GM23338 (cell line): ENCODE data around the gene ESR2.

Experiments used
- CTCF ChIP-seq, 2 experiments: fragments of 200-600 bp in 1 of 2; sonication (generic) in 1 of 2; conservative IDR thresholded peaks; 2 replicates each; pipeline versions ENCODE4 v1.5.1 to v1.6.1; 2016 to 2017; ENCODE audit warnings: antibody characterized with exemption in 2 of 2, low read depth in 2 of 2, mild to moderate bottlenecking in 2 of 2, moderate library complexity in 1 of 2
- EZH2 ChIP-seq: fragments of 200-600 bp; sonication (generic); IDR thresholded peaks from one replicate; pipeline ENCODE4 v1.8.0; 2017; ENCODE audit warnings: antibody characterized with exemption, mild to moderate bottlenecking, low read depth; ENCODE audit not compliant: unreplicated experiment
- EZH2phosphoT487 ChIP-seq: fragments of 200-600 bp; sonication (generic); IDR thresholded peaks from one replicate; pipeline ENCODE4 v1.8.1; 2018; ENCODE audit warnings: antibody characterized with exemption; ENCODE audit not compliant: unreplicated experiment
- JUNB ChIP-seq: IDR thresholded peaks from one replicate; pipeline ENCODE4 v1.6.1; 2016; ENCODE audit warnings: antibody characterized with exemption; ENCODE audit not compliant: unreplicated experiment
- NANOG ChIP-seq: IDR thresholded peaks from 2 replicates; pipeline ENCODE4 v1.6.1; 2016; ENCODE audit warnings: antibody characterized with exemption, borderline replicate concordance
- POLR2AphosphoS5 ChIP-seq: IDR thresholded peaks from 2 replicates; pipeline ENCODE4 v1.6.1; 2016; ENCODE audit warnings: antibody characterized with exemption, low read depth
- ZNF331 ChIP-seq: fragments of 250-450 bp; sonication (Bioruptor Pico); IDR thresholded peaks from 2 replicates; pipeline ENCODE4 v1.5.0; 2020; ENCODE audit warnings: low read depth, mild to moderate bottlenecking, moderate library complexity
- TF ChIP-seq, protein P1 (sequence below): IDR thresholded peaks from one replicate; pipeline ENCODE4 v1.6.1; 2018; ENCODE audit warnings: antibody characterized with exemption; ENCODE audit not compliant: unreplicated experiment

DNA sequence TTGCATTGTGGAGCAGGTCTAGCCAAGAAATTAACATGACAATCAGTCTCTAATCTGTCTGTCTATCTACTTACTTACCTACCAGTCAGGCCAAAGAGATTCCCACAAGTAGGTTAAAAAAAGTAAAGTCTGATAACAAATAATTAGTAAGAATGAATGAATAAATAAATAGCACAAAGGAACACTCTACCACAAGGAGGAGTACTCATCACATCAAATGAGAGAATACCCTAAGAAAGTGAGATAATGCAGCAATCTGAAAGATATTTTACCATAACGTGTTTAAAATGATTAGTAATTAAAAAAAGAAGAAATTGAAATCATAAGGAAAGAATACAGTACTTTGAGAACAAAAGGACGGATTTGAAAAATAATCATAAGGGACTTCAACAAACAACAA is 254.1 kb downstream of the ESR2 start:
- TF ChIP-seq CTCF (conservative IDR thresholded peaks at IDR 0.05; ENCODE audit: low read depth in 2 of 2) (peak in 1 of 2 experiments; percentile 48; a peak in 3 of 4 replicates), JUNB (no peak), EZH2 (no peak), ZNF331 (CRISPR knock-in tag) (no peak), POLR2AphosphoS5 (no peak), NANOG (no peak), EZH2phosphoT487 (no peak)
- TF ChIP-seq, protein P1, sequence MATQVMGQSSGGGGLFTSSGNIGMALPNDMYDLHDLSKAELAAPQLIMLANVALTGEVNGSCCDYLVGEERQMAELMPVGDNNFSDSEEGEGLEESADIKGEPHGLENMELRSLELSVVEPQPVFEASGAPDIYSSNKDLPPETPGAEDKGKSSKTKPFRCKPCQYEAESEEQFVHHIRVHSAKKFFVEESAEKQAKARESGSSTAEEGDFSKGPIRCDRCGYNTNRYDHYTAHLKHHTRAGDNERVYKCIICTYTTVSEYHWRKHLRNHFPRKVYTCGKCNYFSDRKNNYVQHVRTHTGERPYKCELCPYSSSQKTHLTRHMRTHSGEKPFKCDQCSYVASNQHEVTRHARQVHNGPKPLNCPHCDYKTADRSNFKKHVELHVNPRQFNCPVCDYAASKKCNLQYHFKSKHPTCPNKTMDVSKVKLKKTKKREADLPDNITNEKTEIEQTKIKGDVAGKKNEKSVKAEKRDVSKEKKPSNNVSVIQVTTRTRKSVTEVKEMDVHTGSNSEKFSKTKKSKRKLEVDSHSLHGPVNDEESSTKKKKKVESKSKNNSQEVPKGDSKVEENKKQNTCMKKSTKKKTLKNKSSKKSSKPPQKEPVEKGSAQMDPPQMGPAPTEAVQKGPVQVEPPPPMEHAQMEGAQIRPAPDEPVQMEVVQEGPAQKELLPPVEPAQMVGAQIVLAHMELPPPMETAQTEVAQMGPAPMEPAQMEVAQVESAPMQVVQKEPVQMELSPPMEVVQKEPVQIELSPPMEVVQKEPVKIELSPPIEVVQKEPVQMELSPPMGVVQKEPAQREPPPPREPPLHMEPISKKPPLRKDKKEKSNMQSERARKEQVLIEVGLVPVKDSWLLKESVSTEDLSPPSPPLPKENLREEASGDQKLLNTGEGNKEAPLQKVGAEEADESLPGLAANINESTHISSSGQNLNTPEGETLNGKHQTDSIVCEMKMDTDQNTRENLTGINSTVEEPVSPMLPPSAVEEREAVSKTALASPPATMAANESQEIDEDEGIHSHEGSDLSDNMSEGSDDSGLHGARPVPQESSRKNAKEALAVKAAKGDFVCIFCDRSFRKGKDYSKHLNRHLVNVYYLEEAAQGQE = no peak
